GM18861 (cell line): ENCODE results near the gene MYH14.
"Not testable (repeated sequence)": the region's sequence is repeated elsewhere in the genome, so short reads cannot be mapped to it uniquely, and the experiment has no call there.

Experiments used
- ATAC-seq: cut with Tn5 transposase; IDR thresholded peaks from one replicate; pipeline ENCODE4 v1.9.1; 2021; ENCODE audit not compliant: unreplicated experiment

Gene MYH14

DNA sequence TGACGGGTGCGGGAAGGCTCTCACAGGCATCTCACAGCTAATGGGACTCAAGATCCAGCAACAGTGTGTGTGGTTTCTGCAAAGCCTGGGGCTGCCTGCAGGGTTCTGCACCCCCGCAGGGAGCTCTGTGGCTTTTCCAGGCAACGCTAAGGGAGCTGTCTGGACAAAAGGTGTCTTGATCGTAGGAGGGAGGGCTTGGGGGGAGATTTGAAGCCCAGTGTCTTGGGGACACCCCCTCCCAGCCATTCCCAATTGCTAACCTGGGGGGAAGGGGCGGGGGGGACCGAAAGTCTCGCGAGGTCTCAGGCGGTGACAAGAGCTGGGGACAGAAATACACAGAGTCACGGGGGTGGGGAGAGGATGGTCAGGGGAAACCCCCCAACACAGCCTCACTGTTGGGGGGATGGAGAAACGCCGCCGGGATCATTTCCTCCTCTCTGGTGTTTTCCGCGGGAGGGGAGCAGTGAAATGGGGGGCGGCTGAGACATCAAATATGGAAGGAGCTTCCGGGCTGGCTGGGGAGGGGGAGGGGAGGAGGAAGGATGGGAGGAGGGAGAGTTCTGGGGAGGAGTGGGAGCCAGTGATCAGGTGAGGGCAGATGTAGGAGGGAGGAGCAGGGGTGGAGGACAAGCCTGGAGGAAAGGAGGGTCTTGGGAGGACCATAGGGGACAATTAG is 112.5 kb downstream of the MYH14 start:
- ATAC-seq = no peak

- no peak for ATAC-seq
Observed at GRCh38 chr19:50317115-50317514, 113.7 kb downstream of the MYH14 start.

GRCh38 chr19:50318438-50318837 is 115.0 kb downstream of the MYH14 start:
- ATAC-seq = no peak

- ATAC-seq = no peak
Observed at GRCh38 chr19:50319156-50319555, 115.7 kb downstream of the MYH14 start.

DNA sequence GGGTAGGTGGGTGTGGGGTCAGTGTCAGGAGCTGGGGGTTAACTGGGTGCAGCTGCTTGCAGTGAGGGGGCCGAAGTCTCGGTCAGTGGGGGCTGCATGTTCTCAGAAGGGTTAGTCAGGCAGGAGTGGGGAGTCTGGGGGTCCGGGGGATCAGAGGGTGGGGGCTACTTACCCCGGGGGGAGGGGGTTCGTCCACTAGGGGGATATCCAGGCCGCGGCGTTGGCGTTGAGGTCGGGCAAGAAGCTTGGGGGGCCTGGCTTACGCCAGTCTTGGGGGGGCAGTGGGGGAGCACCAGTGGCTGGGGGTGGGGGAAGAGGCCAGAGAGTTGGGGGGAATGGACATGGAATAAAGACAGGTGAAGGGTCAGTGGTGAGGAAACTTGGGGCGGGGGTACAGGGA is 116.6 kb downstream of the MYH14 start:
- no peak for ATAC-seq

DNA sequence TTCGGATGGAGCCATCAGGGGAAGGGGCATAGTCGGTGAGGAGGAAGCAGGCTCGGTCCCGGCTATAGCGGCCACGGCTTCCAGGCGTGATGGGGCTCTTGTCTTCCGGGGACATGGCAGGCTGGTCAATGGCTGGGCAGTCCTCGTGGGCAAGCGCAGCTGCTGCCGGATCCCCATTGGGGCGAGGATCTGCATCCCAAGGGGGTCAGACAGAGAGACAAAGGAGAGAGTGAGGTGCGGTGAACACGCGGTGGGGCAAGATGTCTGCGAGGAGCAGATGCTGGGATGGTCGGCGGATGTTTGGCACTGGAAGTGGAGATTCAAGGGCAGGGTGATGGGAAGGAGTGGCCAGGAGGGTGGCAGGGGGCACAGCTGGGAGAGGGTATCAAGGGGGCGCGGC is 117.2 kb downstream of the MYH14 start:
- no peak for ATAC-seq

DNA sequence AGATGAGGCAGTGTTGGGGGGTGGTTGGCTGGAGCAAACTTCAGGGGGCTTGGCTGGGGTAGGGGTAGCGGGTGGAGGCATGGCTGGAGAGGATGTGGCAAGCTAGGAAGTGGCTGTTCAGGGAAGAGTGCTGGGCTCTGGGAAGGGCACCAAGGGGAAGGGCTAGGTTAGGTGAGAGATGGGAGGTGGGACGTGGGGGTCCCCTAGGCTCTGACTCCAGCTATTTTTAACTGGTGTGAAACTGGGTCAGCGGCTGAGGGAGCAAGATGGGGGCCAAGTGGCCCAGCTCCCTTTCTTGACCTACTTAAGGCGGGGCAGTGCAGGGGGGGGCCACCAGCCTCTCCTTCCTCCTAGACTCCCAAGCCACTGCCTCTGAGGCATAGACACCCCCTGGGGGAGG is 118.4 kb downstream of the MYH14 start:
- ATAC-seq = no peak

DNA sequence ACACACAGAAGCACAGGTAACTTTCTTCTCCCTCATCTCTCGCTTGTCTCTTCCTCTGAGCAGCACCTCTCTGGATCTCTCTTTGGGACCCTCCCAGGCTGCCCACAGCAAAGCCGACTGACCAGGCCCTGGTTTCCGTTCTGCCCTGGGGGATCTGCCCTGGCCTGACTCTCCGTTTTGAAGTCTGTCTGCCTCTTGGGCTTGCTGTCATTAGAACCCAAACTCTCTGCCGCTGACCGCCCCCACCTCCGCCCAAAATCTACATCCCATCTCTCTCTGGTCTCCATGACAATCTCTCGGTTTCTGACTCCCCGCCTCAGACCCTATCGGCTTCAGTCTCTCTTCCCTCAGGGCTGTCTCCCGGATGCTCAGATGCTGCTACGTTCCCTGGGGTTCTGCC is 118.8 kb downstream of the MYH14 start:
- no peak for ATAC-seq

GRCh38 chr19:50322931-50323781 is 119.7 kb downstream of the MYH14 start:
- no peak for ATAC-seq

- ATAC-seq = no peak
Observed at GRCh38 chr19:50323782-50324133, 120.3 kb downstream of the MYH14 start.

- no peak for ATAC-seq
Observed at GRCh38 chr19:50324331-50324730, 120.9 kb downstream of the MYH14 start.

DNA sequence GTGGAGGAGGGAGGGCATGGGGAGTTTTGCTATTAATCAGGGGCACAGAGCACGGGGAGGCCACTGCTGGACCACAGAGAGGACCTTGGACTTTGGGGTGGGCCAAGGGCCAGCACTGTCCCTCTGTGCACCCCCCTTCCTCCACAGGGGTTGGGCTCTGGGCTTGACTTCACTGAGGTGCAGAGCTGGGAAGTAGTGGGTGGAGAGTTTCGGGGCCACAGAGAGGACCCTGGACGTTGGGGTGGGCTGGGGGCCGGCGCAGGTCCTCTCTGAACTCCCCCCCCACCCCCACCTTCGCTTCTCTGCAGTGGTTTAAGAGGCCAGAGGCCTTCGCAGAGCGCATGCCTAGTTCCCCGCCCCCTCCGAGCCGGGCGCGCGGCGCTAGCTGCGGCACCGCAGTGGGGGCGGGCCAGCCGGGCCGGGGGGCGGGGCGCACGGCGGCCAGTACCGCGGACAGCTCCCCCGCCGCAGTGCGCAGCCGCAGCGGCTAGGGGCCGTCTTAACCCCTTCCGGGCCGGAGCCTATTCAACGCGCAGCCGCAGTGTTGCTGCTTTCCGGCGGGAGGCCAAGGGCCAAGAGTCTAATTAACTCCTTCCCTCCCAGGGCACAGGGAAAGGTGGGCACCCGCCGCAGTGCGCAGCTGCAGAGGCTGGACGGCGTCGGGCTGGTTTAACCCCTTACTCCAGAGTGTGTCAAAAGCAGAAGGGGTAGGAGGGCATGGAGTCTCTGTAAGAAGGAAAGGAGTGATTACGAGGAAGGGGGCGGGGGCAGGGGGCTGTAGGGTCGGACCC is 122.1 kb downstream of the MYH14 start:
- no peak for ATAC-seq

DNA sequence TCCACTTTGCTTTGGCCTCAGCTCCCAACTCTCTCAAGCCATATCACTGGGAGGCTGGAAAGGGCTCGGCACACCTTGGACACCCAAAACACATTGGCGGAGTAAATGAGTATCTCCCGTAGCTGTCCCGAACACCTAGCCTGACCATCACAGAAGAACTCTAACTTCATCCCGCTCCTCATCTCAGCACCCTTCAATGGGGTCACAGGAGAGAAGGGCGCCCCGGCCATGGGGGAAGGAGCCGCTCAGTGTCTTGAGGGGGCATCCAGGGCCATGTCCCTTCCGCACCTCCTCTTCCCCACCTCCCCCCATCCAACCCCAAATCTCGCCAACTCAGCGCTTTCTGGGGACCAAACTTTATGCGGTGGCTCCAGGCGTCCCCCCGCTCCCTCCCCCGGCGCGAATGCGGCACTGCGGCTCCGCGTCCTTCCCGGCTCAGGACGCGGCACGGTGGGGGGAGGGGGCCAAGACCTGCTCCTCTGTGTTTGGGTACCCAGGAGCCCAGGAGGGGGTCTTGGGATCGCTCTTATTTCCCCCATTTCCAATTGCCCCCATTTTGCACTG is 122.8 kb downstream of the MYH14 start:
- ATAC-seq = no peak

GRCh38 chr19:50327013-50327412 is 123.6 kb downstream of the MYH14 start:
- ATAC-seq = no peak

- no peak for ATAC-seq
Observed at GRCh38 chr19:50327461-50328223, 124.2 kb downstream of the MYH14 start.

DNA sequence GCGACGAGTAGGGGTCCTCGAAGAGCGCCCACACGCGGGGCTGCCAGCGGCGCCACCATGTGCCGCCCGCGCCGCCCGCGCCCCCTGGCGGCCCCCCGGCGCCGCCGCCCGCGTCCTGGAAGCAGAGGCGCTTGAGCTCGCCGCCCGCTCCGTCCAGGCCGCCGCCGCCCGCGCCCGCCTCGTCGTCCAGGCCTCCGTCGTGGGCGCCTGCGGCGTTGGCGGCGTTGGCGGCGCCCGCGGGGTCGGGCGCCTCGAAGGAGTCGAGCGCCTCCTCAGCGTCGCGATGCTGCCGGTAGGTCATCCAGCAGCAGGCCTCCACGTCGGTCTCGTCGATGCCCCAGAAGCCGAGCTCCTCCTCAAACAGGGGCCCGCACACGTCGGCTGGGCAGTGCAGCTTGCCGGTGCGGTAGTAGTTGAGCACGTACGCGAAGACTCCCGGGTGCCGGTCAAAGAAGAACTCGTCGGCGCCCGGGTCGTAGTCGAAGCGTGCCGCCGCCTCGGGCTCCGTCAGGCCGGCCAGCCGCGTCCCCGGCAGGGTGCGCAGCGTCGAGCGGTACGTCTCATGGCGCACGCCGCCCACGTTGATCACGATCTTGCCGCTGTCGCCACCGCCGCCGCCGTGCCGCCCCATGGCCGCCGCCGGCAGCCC is 124.9 kb downstream of the MYH14 start:
- ATAC-seq = no peak

GRCh38 chr19:50328873-50329145 is 125.4 kb downstream of the MYH14 start:
- ATAC-seq = no peak

DNA sequence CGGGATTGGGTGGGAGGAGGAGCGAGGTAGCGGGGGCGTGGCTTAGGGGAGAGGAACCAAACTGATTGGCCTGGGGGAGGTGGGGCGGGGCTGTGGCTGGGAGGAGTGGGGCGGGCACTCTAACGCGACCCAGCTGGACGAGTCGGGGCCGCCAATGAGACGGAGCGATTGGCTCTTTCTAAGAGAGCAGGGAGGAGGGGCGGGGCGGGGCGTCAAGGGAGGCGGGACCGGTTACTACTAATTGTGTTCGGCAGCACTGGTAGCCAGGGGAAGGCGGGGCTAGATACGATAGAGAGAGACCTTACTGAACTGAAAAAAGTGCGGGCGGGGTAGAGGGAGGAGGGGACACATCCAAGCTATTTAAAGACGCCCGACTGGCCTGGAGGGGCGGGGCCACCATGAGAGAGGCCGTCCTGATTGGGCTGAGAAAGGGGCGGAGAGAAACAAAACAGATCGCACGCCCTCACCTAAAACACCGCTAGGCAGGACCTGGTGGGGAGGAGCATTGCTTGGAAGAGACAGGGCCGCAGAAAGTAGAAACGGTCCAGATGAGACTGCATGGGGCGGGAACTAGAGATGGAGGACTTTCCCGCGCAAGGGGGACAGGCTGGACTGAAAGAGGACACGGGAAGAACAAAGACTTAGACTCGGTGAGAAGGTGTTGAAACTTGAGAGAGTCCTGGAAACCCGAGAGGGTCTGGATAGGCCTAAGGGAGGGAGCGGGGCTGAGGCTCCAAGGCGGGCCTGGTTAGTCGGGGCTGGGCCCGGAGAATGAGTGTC is 125.9 kb downstream of the MYH14 start, which contains the start of gene KCNC3:
Gene KCNC3 (minus strand): TSS at position 232 of the 780 bp plus-strand sequence. CDS start 295 bp downstream, outside the sequence.
- ATAC-seq = peak; percentile 37

DNA sequence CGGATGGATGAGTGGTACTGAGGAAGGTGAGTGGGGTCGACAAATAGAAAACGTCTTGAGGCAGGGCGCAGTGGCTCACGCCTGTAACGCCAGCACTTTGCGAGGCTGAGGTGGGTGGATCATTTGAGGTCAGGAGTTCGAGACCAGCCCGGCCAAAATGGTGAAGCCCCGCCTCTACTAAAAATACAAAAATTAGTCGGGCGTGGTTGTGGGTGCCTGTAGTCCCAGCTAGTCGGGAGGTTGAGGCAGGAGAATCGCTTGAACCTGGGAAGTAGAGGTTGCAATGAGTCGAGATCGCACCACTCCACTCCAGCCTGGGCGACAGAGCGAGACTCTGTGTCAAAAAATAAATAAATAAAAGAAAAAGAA is 126.5 kb downstream of the MYH14 start:
- not testable (repeated sequence) for ATAC-seq
